HCT116 (cell line): ENCODE results near the gene SQSTM1. TPM values are rescaled to one million over a fixed set of nuclear protein-coding genes. Genes with fewer than 3 reads are reported as not detected.

Experiments
- ATAC-seq: fragments of 200-7000 bp; cut with Tn5 transposase; 2 replicates; pipeline ENCODE4 v1.9.1; 2020; ENCODE audit warnings: mild to moderate bottlenecking, moderate library complexity
- BruUV-seq: library from RNA; stranded (reverse); fragments of 400-500 nt; replicated peaks from 2 replicates; lab custom pipeline; 2021; lab: Mats Ljungman, UMichigan
- CTCF ChIA-PET: fragments of 300-600 bp; sonication (Branson Sonifier 250); formaldehyde crosslinking; loops from one replicate; lab custom pipeline; 2021; ENCODE audit warnings: antibody characterized with exemption; lab: Charles Lee
- POLR2A ChIA-PET: fragments of 300-600, 350-600 bp; sonication (Branson Sonifier 250); formaldehyde crosslinking; loops from one replicate; lab custom pipeline; 2021; ENCODE audit warnings: antibody characterized with exemption; lab: Charles Lee
- RAD21 ChIA-PET, 2 experiments: fragments of 300-600 bp; sonication (Branson Sonifier 250); formaldehyde crosslinking; loops; one replicate each; lab custom pipeline; 2023; ENCODE audit warnings: low total read pairs in 2 of 2; ENCODE audit not compliant: uncharacterized antibody in 2 of 2, unreplicated experiment in 2 of 2, low non-redundant PET in 1 of 2; lab: Charles Lee
- DNase-seq: peaks from one replicate; pipeline ENCODE4 v3.0.0-alpha.2; 2010; ENCODE audit warnings: low read depth, low spot score
- H2AFZ ChIP-seq: fragments of 200-600 bp; shearing (Covaris generic), sonication (generic); 2 replicates; pipeline ENCODE4 v1.6.1; 2017; ENCODE audit warnings: low read depth, mixed run types, mixed read lengths, antibody characterized with exemption, low read length; ENCODE audit not compliant: poor library complexity, severe bottlenecking
- H3K27ac ChIP-seq: 2 replicates; pipeline ENCODE4 v1.5.1; 2012; ENCODE audit warnings: low read depth, low read length
- H3K27me3 ChIP-seq: fragments of 200-600 bp; sonication (generic); 2 replicates; pipeline ENCODE4 v1.6.1; 2016; ENCODE audit warnings: mixed run types, low read length, mixed read lengths; ENCODE audit not compliant: insufficient read depth
- H3K36me3 ChIP-seq, 2 experiments: fragments of 200-500 bp in 1 of 2; fragments of 200-600 bp in 1 of 2; sonication (Bioruptor generic) in 1 of 2; sonication (generic) in 1 of 2; 2 replicates each; pipeline versions ENCODE4 v1.5.1 to v1.6.1; 2014 to 2016; ENCODE audit warnings: low read length in 2 of 2, inconsistent platforms in 1 of 2, mixed read lengths in 1 of 2, mixed run types in 1 of 2; ENCODE audit not compliant: insufficient read depth in 2 of 2, control insufficient read depth in 1 of 2
- H3K4me1 ChIP-seq, 2 experiments: fragments of 200-600 bp in 1 of 2; sonication (generic) in 1 of 2; 2 replicates each; pipeline versions ENCODE4 v1.5.1 to v1.6.1; 2012 to 2017; ENCODE audit warnings: low read length in 2 of 2, inconsistent platforms in 1 of 2, mild to moderate bottlenecking in 1 of 2, mixed read lengths in 1 of 2, mixed run types in 1 of 2, moderate library complexity in 1 of 2; ENCODE audit not compliant: insufficient read depth in 2 of 2, control insufficient read depth in 1 of 2
- H3K4me2 ChIP-seq: fragments of 200-600 bp; sonication (generic); 2 replicates; pipeline ENCODE4 v1.6.1; 2017; ENCODE audit warnings: mixed run types, low read length, mixed read lengths
- H3K4me3 ChIP-seq, 2 experiments: fragments of 200-600 bp in 1 of 2; sonication (generic) in 1 of 2; replicated peaks in 1 of 2; 2 replicates each; pipeline ENCODE4 v1.5.1; 2011 to 2016; ENCODE audit warnings: low read length in 2 of 2, control low read depth in 1 of 2, low read depth in 1 of 2, mild to moderate bottlenecking in 1 of 2, mixed read lengths in 1 of 2, mixed run types in 1 of 2
- H3K79me2 ChIP-seq: fragments of 200-600 bp; sonication (generic); 2 replicates; pipeline ENCODE4 v1.6.1; 2017; ENCODE audit warnings: mild to moderate bottlenecking, mixed run types, low read length, moderate library complexity, mixed read lengths; ENCODE audit not compliant: insufficient read depth
- H3K9ac ChIP-seq: fragments of 200-600 bp; sonication (generic); 2 replicates; pipeline ENCODE4 v1.6.1; 2016; ENCODE audit warnings: low read length, mixed read lengths
- H3K9me2 ChIP-seq: fragments of 200-600 bp; sonication (generic), shearing (Covaris generic); 2 replicates; pipeline ENCODE4 v1.6.1; 2017; ENCODE audit warnings: mixed run types, mild to moderate bottlenecking, moderate library complexity; ENCODE audit not compliant: insufficient read depth
- H3K9me3 ChIP-seq, 2 experiments: fragments of 200-500 bp in 1 of 2; fragments of 200-600 bp in 1 of 2; sonication (Bioruptor generic) in 1 of 2; sonication (generic) in 1 of 2; 2 replicates each; pipeline ENCODE4 v1.6.1; 2014 to 2017; ENCODE audit warnings: low read length in 2 of 2, mixed read lengths in 2 of 2, inconsistent platforms in 1 of 2, low read depth in 1 of 2, mild to moderate bottlenecking in 1 of 2, mixed run types in 1 of 2, moderate library complexity in 1 of 2; ENCODE audit not compliant: control insufficient read depth in 1 of 2, insufficient read depth in 1 of 2
- H4K20me1 ChIP-seq: fragments of 200-600 bp; sonication (generic), shearing (Covaris generic); 2 replicates; pipeline ENCODE4 v1.6.1; 2017; ENCODE audit warnings: mixed run types, mild to moderate bottlenecking, moderate library complexity; ENCODE audit not compliant: insufficient read depth
- ATF3 ChIP-seq: IDR thresholded peaks from 2 replicates; pipeline ENCODE4 v1.6.1; 2012
- CEBPB ChIP-seq: IDR thresholded peaks from 2 replicates; pipeline ENCODE4 v1.6.1; 2012; ENCODE audit warnings: low read depth
- CTCF ChIP-seq, 3 experiments: fragments of 200-600 bp in 1 of 3; sonication (generic) in 1 of 3; IDR thresholded peaks in 2 of 3; conservative IDR thresholded peaks in 1 of 3; 2 replicates each; pipeline ENCODE4 v1.5.1; 2012 to 2017; ENCODE audit warnings: low read depth in 2 of 3, low read length in 2 of 3, antibody characterized with exemption in 1 of 3, borderline replicate concordance in 1 of 3, control low read depth in 1 of 3, mild to moderate bottlenecking in 1 of 3, mixed read lengths in 1 of 3, mixed run types in 1 of 3, moderate library complexity in 1 of 3; ENCODE audit not compliant: insufficient read depth in 1 of 3
- ELF1 ChIP-seq: IDR thresholded peaks from 2 replicates; pipeline ENCODE4 v1.6.1; 2012; ENCODE audit warnings: low read depth, borderline replicate concordance
- EZH2 ChIP-seq: fragments of 200-600 bp; sonication (generic); IDR thresholded peaks from 2 replicates; pipeline ENCODE4 v1.6.1; 2017; ENCODE audit warnings: antibody characterized with exemption, mixed run types
- FOSL1 ChIP-seq: IDR thresholded peaks from 2 replicates; pipeline ENCODE4 v1.6.1; 2012; ENCODE audit warnings: low read depth
- JUND ChIP-seq: IDR thresholded peaks from 2 replicates; pipeline ENCODE4 v1.6.1; 2012
- MAX ChIP-seq: IDR thresholded peaks from 2 replicates; pipeline ENCODE4 v1.6.1; 2012
- POLR2A ChIP-seq: IDR thresholded peaks from 2 replicates; pipeline ENCODE4 v1.7.0; 2011; ENCODE audit warnings: borderline replicate concordance; ENCODE audit not compliant: insufficient read depth, insufficient read length; ENCODE audit errors: extremely low read depth
- POLR2AphosphoS5 ChIP-seq: IDR thresholded peaks from 2 replicates; pipeline ENCODE4 v1.6.1; 2011; ENCODE audit warnings: mild to moderate bottlenecking, low read depth, low read length, moderate library complexity
- SIN3A ChIP-seq: IDR thresholded peaks from 2 replicates; pipeline ENCODE4 v1.6.1; 2012; ENCODE audit warnings: low read depth
- SP1 ChIP-seq: IDR thresholded peaks from 2 replicates; pipeline ENCODE4 v1.6.1; 2012; ENCODE audit warnings: low read depth
- SRF ChIP-seq: IDR thresholded peaks from 2 replicates; pipeline ENCODE4 v1.6.1; 2012; ENCODE audit warnings: low read depth
- YY1 ChIP-seq: IDR thresholded peaks from 2 replicates; pipeline ENCODE4 v1.6.1; 2011; ENCODE audit warnings: low read length, low read depth, moderate library complexity, mild to moderate bottlenecking; ENCODE audit not compliant: insufficient replicate concordance; ENCODE audit errors: extremely low read depth
- ZBTB33 ChIP-seq: IDR thresholded peaks from 2 replicates; pipeline ENCODE4 v1.6.1; 2011; ENCODE audit warnings: mild to moderate bottlenecking, low read length, moderate library complexity; ENCODE audit not compliant: insufficient replicate concordance; ENCODE audit errors: extremely low read depth
- ZFX ChIP-seq: fragments of 450-650 bp; IDR thresholded peaks from 2 replicates; pipeline ENCODE4 v1.6.1; 2017
- ZNF274 ChIP-seq: fragments of 200-500 bp; sonication (Bioruptor generic); IDR thresholded peaks from 2 replicates; pipeline ENCODE4 v1.6.1; 2014; ENCODE audit warnings: mild to moderate bottlenecking, low read depth, low read length, inconsistent platforms
- intact Hi-C: fragments of 100-400 bp; cut with micrococcal nuclease; formaldehyde crosslinking; loops from 2 replicates; pipeline ENCODE4 v1.10.0; 2022
- total RNA-seq: library from RNA; stranded (reverse); gene quantifications from one replicate; pipeline ENCODE4 v1.2.1, GENCODE V29; 2021; ENCODE audit not compliant: unreplicated experiment

Gene SQSTM1
- total RNA-seq, 1 experiment from 2014 or later, result 299 TPM

- H2AFZ ChIP-seq, result no peak overlapping the region
- intact Hi-C loops, result no loop called here
- DNase-seq (no peak), ATAC-seq (no peak)
- peaks cover 68% of the 10 kb centered on the region for H3K79me2 ChIP-seq
- no peak overlapping the region for H3K4me3 ChIP-seq
- H3K9me3 ChIP-seq, result no peaks in the 10 kb centered on the region
- BruUV-seq, result no TSS peak
- ChIA-PET RAD21 (no interaction called here), CTCF (no interaction called here), POLR2A (no interaction called here)
- H3K27me3 ChIP-seq, result no peaks in the 10 kb centered on the region
- H3K4me1 ChIP-seq, result peaks cover 0 to 5% of the 10 kb centered on the region in 2 experiments; a peak in 2 of 4 replicates
- no peak overlapping the region for H3K9ac ChIP-seq
- H3K9me2 ChIP-seq, result no peaks in the 10 kb centered on the region
- no peaks in the 10 kb centered on the region for H4K20me1 ChIP-seq
- no peak overlapping the region for H3K4me2 ChIP-seq
- H3K36me3 ChIP-seq, result peaks cover 65 to 84% of the 10 kb centered on the region in 2 experiments
- H3K27ac ChIP-seq, result no peak overlapping the region
- no peak for TF ChIP-seq ZNF274
- no peak for TF ChIP-seq CEBPB
- TF ChIP-seq CTCF (IDR thresholded peaks at IDR 0.05 in 2 of 3, conservative IDR thresholded peaks at IDR 0.05 in 1 of 3; ENCODE audit: borderline replicate concordance in 1 of 3, insufficient read depth in 1 of 3, low read depth in 2 of 3, low read length in 2 of 3), result no peak
- no peak for TF ChIP-seq ATF3
- no peak for TF ChIP-seq FOSL1
- no peak for TF ChIP-seq ELF1
- TF ChIP-seq EZH2, result no peak
- TF ChIP-seq MAX, result no peak
- TF ChIP-seq JUND, result no peak
- TF ChIP-seq SP1, result no peak
- no peak for TF ChIP-seq YY1
- TF ChIP-seq ZFX, result no peak
- no peak for TF ChIP-seq ZBTB33
- TF ChIP-seq POLR2AphosphoS5, result no peak
- no peak for TF ChIP-seq SRF
- TF ChIP-seq POLR2A, result no peak
- no peak for TF ChIP-seq SIN3A
Observed at GRCh38 chr5:179828756-179829421, 8.2 kb downstream of the SQSTM1 start.
